Gastrocnemius medialis (tissue), 4 donors: Measurements from ENCODE around the gene TMEM167A. TPM values are rescaled to one million over a fixed set of nuclear protein-coding genes. Genes with fewer than 3 reads are reported as not detected.
"Not testable (repeated sequence)": the region's sequence is repeated elsewhere in the genome, so short reads cannot be mapped to it uniquely, and the experiment has no call there.

Experiments
- ATAC-seq, 2 donors: fragments of 150-250 bp; one replicate each; pipeline ENCODE4 v1.9.1; 2016
- DNase-seq, 2 donors: peaks; one replicate each; pipeline ENCODE4 v3.0.0-alpha.2; 2019
- H3K27ac ChIP-seq, 4 donors: fragments of 200-600 bp; sonication (generic); 1 replicate in 1 of 4; 2 replicates in 3 of 4; pipeline ENCODE4 v1.5.1; 2016 to 2018; ENCODE audit warnings: mild to moderate bottlenecking in 2 of 4, moderate library complexity in 1 of 4
- H3K27me3 ChIP-seq, 3 donors: fragments of 200-600 bp; sonication (generic) in 2 of 3; 1 replicate in 1 of 3; 2 replicates in 2 of 3; pipeline versions ENCODE4 v1.5.1 to v1.6.0; 2016 to 2019; ENCODE audit warnings: mild to moderate bottlenecking in 1 of 3, moderate library complexity in 1 of 3
- H3K36me3 ChIP-seq, 2 donors: fragments of 200-600 bp; sonication (generic) in 1 of 2; one replicate each; pipeline ENCODE4 v1.5.1; 2017 to 2018
- H3K4me1 ChIP-seq, 2 donors: fragments of 200-600 bp; sonication (generic) in 1 of 2; one replicate each; pipeline ENCODE4 v1.5.1; 2016 to 2017; ENCODE audit warnings: mild to moderate bottlenecking in 2 of 2
- H3K4me3 ChIP-seq, 4 donors: fragments of 200-600 bp; sonication (generic) in 3 of 4; 1 replicate in 1 of 4; 2 replicates in 3 of 4; pipeline ENCODE4 v1.5.1; 2016 to 2019; ENCODE audit warnings: mild to moderate bottlenecking in 2 of 4
- H3K9me3 ChIP-seq, 3 donors: fragments of 200-600 bp; sonication (generic) in 2 of 3; 1 replicate in 1 of 3; 2 replicates in 2 of 3; pipeline ENCODE4 v1.5.1; 2016 to 2019
- CTCF ChIP-seq, 5 experiments: fragments of 450-650 bp in 3 of 5; fragments of 200-600 bp in 2 of 5; sonication (generic) in 2 of 5; IDR thresholded peaks in 4 of 5; conservative IDR thresholded peaks in 1 of 5; 1 replicate in 4 of 5; 2 replicates in 1 of 5; pipeline ENCODE4 v1.5.1; 2016 to 2019; ENCODE audit warnings: antibody characterized with exemption in 5 of 5, mild to moderate bottlenecking in 3 of 5, moderate library complexity in 3 of 5
- POLR2A ChIP-seq, 2 donors: fragments of 450-650 bp; IDR thresholded peaks; one replicate each; pipeline ENCODE4 v1.6.1; 2017; ENCODE audit warnings: antibody characterized with exemption in 2 of 2, mild to moderate bottlenecking in 2 of 2, moderate library complexity in 2 of 2
- in situ Hi-C, 4 donors: fragments of 200-750 bp; cut with MboI; loops; one replicate each; pipeline versions ENCODE4 v1.15.0 to v1.8.0; 2017; ENCODE audit warnings: low sequenced_read_pairs in 4 of 4
- intact Hi-C: fragments of 100-400 bp; cut with DNase I; formaldehyde crosslinking; loops from one replicate; pipeline ENCODE4 v1.15.1; 2023; ENCODE audit warnings: low total_unique reads
- total RNA-seq, 4 donors: library from RNA; depleted of rRNA; stranded (reverse); fragments of >200 nt; gene quantifications; one replicate each; pipeline versions ENCODE4 v1.1.0 to v1.2.3, GENCODE V29; 2016

The TMEM167A gene
- total RNA-seq, 4 donors from 2014 or later: 16.5 to 24.6 (median 20.0) TPM

- peaks cover 0 to 2% of the 10 kb centered on the region in 2 donors for H3K36me3 ChIP-seq
- no peak overlapping the region for H3K4me3 ChIP-seq
- H3K9me3 ChIP-seq: no peaks in the 10 kb centered on the region
- in situ Hi-C loops (no loop called here), intact Hi-C loops (no loop called here)
- TF ChIP-seq CTCF (IDR thresholded peaks at IDR 0.05 in 4 of 5, conservative IDR thresholded peaks at IDR 0.05 in 1 of 5) (no peak), POLR2A (IDR thresholded peaks at IDR 0.05) (no peak)
- no peak overlapping the region for H3K27ac ChIP-seq
- H3K4me1 ChIP-seq: peaks cover 35 to 37% of the 10 kb centered on the region in 2 donors
- ATAC-seq: no peak
- H3K27me3 ChIP-seq: no peaks in the 10 kb centered on the region
- DNase-seq: no peak
Observed at GRCh38 chr5:83069096-83069799, 7.9 kb downstream of the TMEM167A start.

- intact Hi-C loops, in situ Hi-C loops, ATAC-seq, H3K27ac ChIP-seq, H3K27me3 ChIP-seq, H3K4me3 ChIP-seq, H3K9me3 ChIP-seq, DNase-seq, H3K36me3 ChIP-seq: not testable (repeated sequence)
- peaks cover 25 to 27% of the 10 kb centered on the region in 2 donors for H3K4me1 ChIP-seq
Observed at GRCh38 chr5:83067377-83067776, 9.8 kb downstream of the TMEM167A start.

GRCh38 chr5:83066548-83067110, 10.6 kb downstream of the TMEM167A start:
- TF ChIP-seq CTCF (IDR thresholded peaks at IDR 0.05 in 4 of 5, conservative IDR thresholded peaks at IDR 0.05 in 1 of 5): no peak
- no peak for TF ChIP-seq POLR2A (IDR thresholded peaks at IDR 0.05)
- peaks cover 19% of the 10 kb centered on the region in 2 donors for H3K4me1 ChIP-seq
- H3K9me3 ChIP-seq: no peaks in the 10 kb centered on the region
- H3K27me3 ChIP-seq: no peaks in the 10 kb centered on the region
- ATAC-seq: no peak
- intact Hi-C loops: no loop called here
- in situ Hi-C loops: no loop called here
- H3K27ac ChIP-seq: no peak overlapping the region
- no peak for DNase-seq
- no peak overlapping the region for H3K4me3 ChIP-seq
- H3K36me3 ChIP-seq: peaks cover 0 to 12% of the 10 kb centered on the region in 2 donors

- peaks cover 0 to 40% of the 10 kb centered on the region in 2 donors for H3K36me3 ChIP-seq
- no peak for DNase-seq
- ATAC-seq: no peak
- H3K27me3 ChIP-seq: no peaks in the 10 kb centered on the region
- no peak overlapping the region for H3K4me3 ChIP-seq
- no peaks in the 10 kb centered on the region for H3K4me1 ChIP-seq
- H3K9me3 ChIP-seq: no peaks in the 10 kb centered on the region
- in situ Hi-C loops: no loop called here
- intact Hi-C loops: no loop called here
- H3K27ac ChIP-seq: no peak overlapping the region
- TF ChIP-seq POLR2A (IDR thresholded peaks at IDR 0.05): no peak
- no peak for TF ChIP-seq CTCF (IDR thresholded peaks at IDR 0.05 in 4 of 5, conservative IDR thresholded peaks at IDR 0.05 in 1 of 5)
Observed at GRCh38 chr5:83059341-83059740, 17.9 kb downstream of the TMEM167A start.

GRCh38 chr5:83058726-83059125, 18.5 kb downstream of the TMEM167A start:
- peaks cover 0 to 36% of the 10 kb centered on the region in 2 donors for H3K36me3 ChIP-seq
- in situ Hi-C loops (no loop called here), intact Hi-C loops (no loop called here)
- no peaks in the 10 kb centered on the region for H3K27me3 ChIP-seq
- no peak overlapping the region for H3K27ac ChIP-seq
- ATAC-seq (no peak), DNase-seq (no peak)
- no peaks in the 10 kb centered on the region for H3K4me1 ChIP-seq
- TF ChIP-seq CTCF (IDR thresholded peaks at IDR 0.05 in 4 of 5, conservative IDR thresholded peaks at IDR 0.05 in 1 of 5): no peak
- no peak for TF ChIP-seq POLR2A (IDR thresholded peaks at IDR 0.05)
- no peak overlapping the region for H3K4me3 ChIP-seq
- H3K9me3 ChIP-seq: no peaks in the 10 kb centered on the region
